Measurements from ENCODE around the gene EPS8.

DNA sequence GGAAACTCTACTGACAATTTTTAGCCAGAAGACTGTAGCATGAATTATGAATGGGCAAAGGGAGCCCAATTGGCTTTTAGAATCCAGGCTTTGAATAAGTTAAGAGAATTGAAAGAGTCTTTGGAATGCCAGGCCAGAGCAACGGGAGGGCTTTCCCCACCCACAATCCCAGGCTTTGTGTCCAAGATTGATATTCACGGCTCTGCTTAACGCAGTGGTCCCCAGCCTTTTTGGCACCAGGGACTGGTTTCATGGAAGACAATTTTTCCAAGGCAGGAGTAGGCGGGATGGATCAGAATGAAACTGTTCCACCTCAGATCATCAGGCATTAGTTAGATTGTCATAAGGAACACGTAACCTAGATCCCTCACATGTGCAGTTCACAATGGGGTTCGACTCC is 79.6 kb downstream of the EPS8 start:
- no peak for TF ChIP-seq POLR2AphosphoS5 (IDR thresholded peaks at IDR 0.05)
- no peak for TF ChIP-seq POLR2A (IDR thresholded peaks at IDR 0.05)
- TF ChIP-seq, protein P1, sequence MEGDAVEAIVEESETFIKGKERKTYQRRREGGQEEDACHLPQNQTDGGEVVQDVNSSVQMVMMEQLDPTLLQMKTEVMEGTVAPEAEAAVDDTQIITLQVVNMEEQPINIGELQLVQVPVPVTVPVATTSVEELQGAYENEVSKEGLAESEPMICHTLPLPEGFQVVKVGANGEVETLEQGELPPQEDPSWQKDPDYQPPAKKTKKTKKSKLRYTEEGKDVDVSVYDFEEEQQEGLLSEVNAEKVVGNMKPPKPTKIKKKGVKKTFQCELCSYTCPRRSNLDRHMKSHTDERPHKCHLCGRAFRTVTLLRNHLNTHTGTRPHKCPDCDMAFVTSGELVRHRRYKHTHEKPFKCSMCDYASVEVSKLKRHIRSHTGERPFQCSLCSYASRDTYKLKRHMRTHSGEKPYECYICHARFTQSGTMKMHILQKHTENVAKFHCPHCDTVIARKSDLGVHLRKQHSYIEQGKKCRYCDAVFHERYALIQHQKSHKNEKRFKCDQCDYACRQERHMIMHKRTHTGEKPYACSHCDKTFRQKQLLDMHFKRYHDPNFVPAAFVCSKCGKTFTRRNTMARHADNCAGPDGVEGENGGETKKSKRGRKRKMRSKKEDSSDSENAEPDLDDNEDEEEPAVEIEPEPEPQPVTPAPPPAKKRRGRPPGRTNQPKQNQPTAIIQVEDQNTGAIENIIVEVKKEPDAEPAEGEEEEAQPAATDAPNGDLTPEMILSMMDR (IDR thresholded peaks at IDR 0.05), result no peak
- TF ChIP-seq EP300 (IDR thresholded peaks at IDR 0.05), result no peak

All from gastroesophageal sphincter (tissue), 3 donors.